Measurements from ENCODE around the gene RAPGEF6. TPM values are rescaled to one million over a fixed set of nuclear protein-coding genes. Genes with fewer than 3 reads are reported as not detected.

The RAPGEF6 gene
- polyA plus RNA-seq, 1 donor (not counting 4 experiments of a cell fraction or from before 2014, with no cell fraction given): 8.7 TPM

GRCh38 chr5:131563434-131564228 lies 71.4 kb downstream of the RAPGEF6 start:
- Histone ChIP-seq H3K4me3 (ENCODE audit: control insufficient read depth in 2 of 3, extremely low read depth in 1 of 3, insufficient read depth in 2 of 3, low read depth in 1 of 3, low read length in 3 of 3) (no peak overlapping the region), H3K9ac (ENCODE audit: control insufficient read depth, extremely low read depth, insufficient read depth, low read length) (no peak overlapping the region), H3K4me1 (ENCODE audit: control insufficient read depth, extremely low read depth, insufficient read depth, low read length) (no peaks in the 10 kb centered on the region), H2AFZ (ENCODE audit: control insufficient read depth, low read length) (no peak overlapping the region), H3K9me1 (ENCODE audit: control insufficient read depth, extremely low read depth, insufficient read depth, low read length) (no peaks in the 10 kb centered on the region), H3K9me3 (ENCODE audit: control insufficient read depth, low read depth, low read length) (no peaks in the 10 kb centered on the region), H3K27me3 (ENCODE audit: control insufficient read depth, extremely low read depth, insufficient read depth, low read length) (no peaks in the 10 kb centered on the region), H3K36me3 (ENCODE audit: control insufficient read depth in 2 of 2, extremely low read depth in 1 of 2, insufficient read depth in 2 of 2, low read length in 2 of 2) (peaks cover 2 to 3% of the 10 kb centered on the region in 2 experiments), H4K20me1 (ENCODE audit: control insufficient read depth, extremely low read depth, insufficient read depth, low read length) (no peaks in the 10 kb centered on the region), H3K4me2 (ENCODE audit: control insufficient read depth, extremely low read depth, insufficient read depth, low read depth, low read length) (no peak overlapping the region), H3K27ac (ENCODE audit: control insufficient read depth, insufficient read depth, low read length) (no peak overlapping the region), H3K79me2 (ENCODE audit: control insufficient read depth, insufficient read depth, low read length) (peaks cover 6% of the 10 kb centered on the region)
- TF ChIP-seq EZH2 (IDR thresholded peaks at IDR 0.05; ENCODE audit: low read length): no peak
- TF ChIP-seq CTCF (optimal IDR thresholded peaks at IDR 0.05 in 1 of 3, IDR thresholded peaks at IDR 0.05 in 1 of 3, conservative IDR thresholded peaks at IDR 0.05 in 1 of 3; ENCODE audit: extremely low read depth in 1 of 3, insufficient read depth in 2 of 3, low read length in 3 of 3): no peak
- no peak for DNase-seq (ENCODE audit: low read depth, low spot score)
- dilution Hi-C loops (cut with MboI; ENCODE audit: extremely low pct_ligation_motif_present, low sequenced_read_pairs): no loop called here
- no peak for FAIRE-seq

- Histone ChIP-seq H3K4me2 (ENCODE audit: control insufficient read depth, extremely low read depth, insufficient read depth, low read depth, low read length) (no peak overlapping the region), H3K27me3 (ENCODE audit: control insufficient read depth, extremely low read depth, insufficient read depth, low read length) (no peaks in the 10 kb centered on the region), H4K20me1 (ENCODE audit: control insufficient read depth, extremely low read depth, insufficient read depth, low read length) (no peaks in the 10 kb centered on the region), H3K27ac (ENCODE audit: control insufficient read depth, insufficient read depth, low read length) (no peak overlapping the region), H3K79me2 (ENCODE audit: control insufficient read depth, insufficient read depth, low read length) (no peaks in the 10 kb centered on the region), H3K9me1 (ENCODE audit: control insufficient read depth, extremely low read depth, insufficient read depth, low read length) (no peaks in the 10 kb centered on the region), H3K9ac (ENCODE audit: control insufficient read depth, extremely low read depth, insufficient read depth, low read length) (no peak overlapping the region), H3K36me3 (ENCODE audit: control insufficient read depth in 2 of 2, extremely low read depth in 1 of 2, insufficient read depth in 2 of 2, low read length in 2 of 2) (no peaks in the 10 kb centered on the region), H3K9me3 (ENCODE audit: control insufficient read depth, low read depth, low read length) (no peaks in the 10 kb centered on the region), H3K4me1 (ENCODE audit: control insufficient read depth, extremely low read depth, insufficient read depth, low read length) (peaks cover 5% of the 10 kb centered on the region), H3K4me3 (ENCODE audit: control insufficient read depth in 2 of 3, extremely low read depth in 1 of 3, insufficient read depth in 2 of 3, low read depth in 1 of 3, low read length in 3 of 3) (no peak overlapping the region), H2AFZ (ENCODE audit: control insufficient read depth, low read length) (no peak overlapping the region)
- dilution Hi-C loops (cut with MboI; ENCODE audit: extremely low pct_ligation_motif_present, low sequenced_read_pairs): no loop called here
- no peak for TF ChIP-seq EZH2 (IDR thresholded peaks at IDR 0.05; ENCODE audit: low read length)
- TF ChIP-seq CTCF (optimal IDR thresholded peaks at IDR 0.05 in 1 of 3, IDR thresholded peaks at IDR 0.05 in 1 of 3, conservative IDR thresholded peaks at IDR 0.05 in 1 of 3; ENCODE audit: extremely low read depth in 1 of 3, insufficient read depth in 2 of 3, low read length in 3 of 3): no peak
- DNase-seq (ENCODE audit: low read depth, low spot score) (no peak), FAIRE-seq (no peak)
These were observed 84.4 kb downstream of the RAPGEF6 start for GRCh38 chr5:131550606-131551005.

Data from keratinocyte (primary cell).